ENCODE data around the gene PAX5.

PAX5 gene

GRCh38 chr9:37037503-37038301 is 3.6 kb upstream of the PAX5 start:
- no peak for DNase-seq (ENCODE audit: low read depth)

DNA sequence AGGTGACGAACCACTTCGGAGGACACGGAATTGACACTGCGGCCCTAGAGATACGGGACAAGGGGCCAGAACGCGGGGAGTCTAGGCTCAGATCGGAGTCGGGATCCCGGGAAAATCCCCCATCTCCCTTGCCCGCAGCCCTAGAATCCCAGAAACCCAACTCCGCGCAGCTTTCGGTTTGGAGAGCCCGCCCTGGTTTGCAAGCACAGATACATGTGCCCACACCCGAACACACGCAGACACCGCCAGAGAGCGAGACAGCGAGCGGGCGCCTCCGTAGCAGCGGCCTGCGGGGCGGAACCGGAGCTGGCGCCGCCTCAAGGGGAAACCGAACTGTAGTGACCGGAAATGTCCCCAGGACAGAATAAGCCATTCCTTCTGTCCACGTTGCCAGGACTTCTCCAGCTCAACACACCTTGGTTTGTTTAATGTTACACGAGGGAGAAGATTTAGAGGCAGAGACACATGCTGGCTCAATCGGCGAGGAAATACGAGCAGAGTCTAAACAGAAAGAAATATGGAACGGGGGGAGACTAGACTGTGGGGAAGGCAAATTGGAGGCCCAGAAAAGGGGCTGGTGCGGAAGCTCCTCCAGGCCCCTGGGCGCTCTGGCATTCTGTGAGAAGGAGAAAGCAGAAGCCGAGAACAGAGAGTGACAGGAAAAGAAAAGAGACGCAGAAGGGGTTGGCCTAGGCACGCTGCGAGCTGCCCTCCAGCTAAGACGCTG is 2.9 kb upstream of the PAX5 start:
- no peak for DNase-seq (ENCODE audit: low read depth)

DNA sequence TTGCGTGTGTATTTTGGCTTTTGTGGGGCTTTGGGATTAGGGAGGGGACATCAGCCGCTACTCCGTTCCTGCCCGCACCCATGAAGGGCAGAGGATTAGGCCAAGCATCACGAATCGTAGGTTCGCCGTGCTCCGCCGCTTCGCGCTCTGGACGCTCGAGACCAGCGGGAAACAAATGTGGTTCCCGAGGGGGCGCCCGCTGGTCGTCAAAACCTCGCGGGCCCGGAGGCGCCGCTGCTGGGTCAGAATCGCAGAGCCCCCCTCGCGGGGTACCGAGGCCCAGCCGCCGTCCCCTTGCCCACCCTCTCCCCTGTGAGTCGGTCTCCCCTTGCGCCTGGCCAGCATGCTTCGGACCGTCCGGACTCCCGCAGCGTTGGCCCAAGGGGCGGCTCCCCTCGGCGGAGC is 2.3 kb upstream of the PAX5 start:
- DNase-seq (ENCODE audit: low read depth) = no peak

- DNase-seq (ENCODE audit: low read depth) = no peak
Measured at GRCh38 chr9:37035648-37036370, 1.7 kb upstream of the PAX5 start.

DNA sequence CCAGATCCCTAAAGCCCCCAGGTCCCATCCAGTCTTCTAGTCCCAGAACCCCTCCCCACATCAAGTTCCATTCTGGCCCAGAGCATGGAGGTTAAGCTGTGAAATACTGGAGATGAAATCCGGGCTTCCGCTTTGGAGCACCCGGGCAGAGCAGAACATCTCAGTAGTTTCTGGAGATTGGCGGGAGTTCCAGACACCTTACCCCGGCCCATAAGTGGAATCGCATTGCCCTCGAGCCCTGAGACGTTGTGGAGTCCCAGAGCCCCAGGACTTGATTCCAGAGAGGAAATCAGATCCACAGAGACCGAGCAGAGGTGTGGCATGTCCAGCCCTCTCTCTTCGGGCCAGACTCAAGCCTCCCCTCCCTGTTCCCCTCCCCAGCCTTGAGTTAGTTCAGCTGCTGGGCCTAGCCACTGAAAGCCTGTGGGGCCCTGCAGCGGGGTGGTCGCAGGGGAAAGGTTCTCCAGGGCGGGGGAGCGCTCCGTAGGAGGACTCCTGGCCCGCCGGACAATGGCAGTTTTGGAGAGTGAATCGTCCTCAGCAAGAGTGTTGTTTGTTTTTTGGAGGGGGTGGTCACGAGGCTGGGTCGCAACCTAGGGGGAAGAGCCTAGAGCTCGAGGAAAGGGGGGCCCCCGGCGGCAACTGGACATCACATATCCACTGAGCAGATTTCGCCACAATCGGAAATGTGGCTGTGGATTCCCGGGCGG is 1.0 kb upstream of the PAX5 start:
- DNase-seq (ENCODE audit: low read depth) = no peak

GRCh38 chr9:37034305-37034937 is 353 bp upstream of the PAX5 start:
- no peak for DNase-seq (ENCODE audit: low read depth)

- DNase-seq (ENCODE audit: low read depth) = no peak
Measured at GRCh38 chr9:37033141-37033540, 927 bp downstream of the PAX5 start.

- DNase-seq (ENCODE audit: low read depth) = no peak
Measured at GRCh38 chr9:37032713-37033112, 1.4 kb downstream of the PAX5 start.

GRCh38 chr9:37031902-37032301 is 2.2 kb downstream of the PAX5 start:
- no peak for DNase-seq (ENCODE audit: low read depth)

DNA sequence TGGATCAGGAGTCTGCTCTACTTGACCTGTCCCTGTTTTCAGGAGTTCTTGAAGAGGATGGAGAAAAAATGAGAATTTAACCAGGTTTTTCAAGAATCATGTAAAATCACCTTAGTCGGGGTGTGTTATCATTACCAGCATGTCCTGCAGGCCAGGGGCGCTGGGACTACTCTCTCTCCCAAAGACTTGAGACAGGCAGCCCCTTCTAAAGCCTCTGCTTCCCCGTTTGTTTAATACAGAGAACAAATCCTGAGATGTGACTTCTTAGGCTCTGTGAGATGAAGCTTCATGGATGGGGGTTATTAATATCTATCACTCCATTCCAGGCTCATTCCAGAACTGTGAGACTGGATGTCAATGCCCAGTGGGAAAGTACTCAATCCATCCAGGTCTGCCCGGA is 3.0 kb downstream of the PAX5 start:
- DNase-seq (ENCODE audit: low read depth) = no peak

- no peak for DNase-seq (ENCODE audit: low read depth)
Measured at GRCh38 chr9:37030611-37030939, 3.5 kb downstream of the PAX5 start.

- DNase-seq (ENCODE audit: low read depth) = no peak
Measured at GRCh38 chr9:37029776-37030610, 4.1 kb downstream of the PAX5 start.

- no peak for DNase-seq (ENCODE audit: low read depth)
Measured at GRCh38 chr9:37029304-37029775, 4.7 kb downstream of the PAX5 start.

- DNase-seq (ENCODE audit: low read depth) = no peak
Measured at GRCh38 chr9:37028420-37029031, 5.5 kb downstream of the PAX5 start.

DNA sequence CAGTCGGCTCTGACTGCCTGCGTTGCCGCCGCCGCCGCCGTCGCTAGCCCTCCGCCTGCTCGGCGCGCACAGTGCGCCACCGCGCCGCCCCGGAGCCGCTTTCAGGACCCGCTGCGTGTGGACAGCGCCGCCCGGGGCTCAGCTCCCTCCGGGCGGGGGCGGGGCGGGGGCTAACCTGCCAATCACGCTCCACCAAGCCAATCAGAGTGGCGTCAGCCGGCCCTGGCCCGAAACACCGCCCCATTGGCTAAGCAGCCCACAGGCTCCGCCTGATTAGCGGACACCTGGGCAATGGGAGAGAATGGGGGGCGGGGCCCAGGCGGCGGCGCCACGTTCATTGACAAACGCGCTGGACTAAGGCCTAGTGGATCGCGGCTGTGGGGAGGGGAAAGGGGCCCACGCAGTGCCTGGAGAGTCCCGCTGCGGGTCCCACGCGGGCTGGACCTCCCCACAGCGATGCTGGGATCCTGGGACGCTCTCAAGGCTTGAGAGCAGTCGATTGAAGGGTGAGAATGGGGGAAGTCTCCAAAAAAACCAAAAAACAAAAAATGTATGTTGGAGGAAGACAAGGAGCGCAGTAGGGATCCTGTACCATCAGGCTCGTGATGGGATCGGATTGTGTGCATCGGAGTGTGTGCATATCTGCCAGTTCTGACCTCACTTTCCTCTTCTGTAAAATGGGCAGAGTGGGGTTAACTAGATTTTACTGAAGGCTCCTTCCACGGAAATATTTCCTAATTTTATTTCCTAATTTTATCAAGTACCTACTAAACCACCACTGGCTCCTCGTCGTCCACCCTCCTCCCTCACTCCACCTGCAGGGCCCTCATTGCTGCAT is 6.3 kb downstream of the PAX5 start:
- DNase-seq (ENCODE audit: low read depth) = peak; percentile 74

GRCh38 chr9:37026931-37027581 is 7.0 kb downstream of the PAX5 start:
- DNase-seq (ENCODE audit: low read depth) = no peak

DNA sequence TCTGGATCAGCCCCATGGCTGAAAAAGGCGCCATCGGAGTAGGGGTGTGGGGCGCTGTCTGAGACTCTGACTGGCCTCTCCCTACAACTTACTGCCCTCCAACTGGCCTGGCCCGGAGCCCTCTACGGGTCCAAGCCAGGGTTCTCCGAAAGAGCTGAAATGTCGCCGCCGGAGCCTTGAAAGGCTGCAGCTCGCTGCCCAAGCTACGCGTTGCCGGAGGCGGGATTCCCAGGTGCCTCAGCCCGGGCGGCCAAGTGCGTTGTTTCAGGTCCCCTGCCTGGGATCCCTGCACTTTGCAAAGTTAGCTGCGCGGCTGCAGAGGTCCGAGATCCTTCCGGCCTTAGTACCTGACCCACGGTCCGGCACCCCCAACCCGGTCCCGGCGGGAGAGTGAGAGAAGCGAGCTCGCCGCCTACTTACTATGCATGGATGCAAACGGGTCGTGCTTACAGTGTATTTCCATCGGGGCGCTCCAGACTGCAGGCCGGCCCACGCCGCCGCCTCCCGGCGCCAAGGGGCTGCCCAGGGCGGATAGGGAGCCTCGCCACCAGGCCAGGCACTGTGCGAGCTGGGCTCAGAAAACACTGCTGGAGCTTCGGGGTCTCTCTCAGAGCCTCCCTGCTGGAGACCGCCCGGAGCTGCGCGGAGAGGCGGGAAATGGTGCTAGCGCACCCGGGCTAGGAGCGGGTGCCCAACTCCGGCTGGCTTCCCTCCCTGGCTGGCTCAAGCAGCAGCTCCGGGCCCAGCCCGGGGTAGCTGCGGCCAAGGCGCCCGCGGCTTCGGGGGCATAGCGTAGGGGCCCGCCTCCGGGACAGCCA is 7.7 kb downstream of the PAX5 start:
- DNase-seq (ENCODE audit: low read depth) = no peak

- no peak for DNase-seq (ENCODE audit: low read depth)
Measured at GRCh38 chr9:37025823-37026112, 8.3 kb downstream of the PAX5 start.

Data from activated T-cell treated with anti-CD3 and anti-CD28 coated beads for 1 hour (primary cell).